OCI-LY3 (cell line): Measurements from ENCODE around the gene GLCE.
"Not testable (repeated sequence)": the region's sequence is repeated elsewhere in the genome, so short reads cannot be mapped to it uniquely, and the experiment has no call there.

Experiments
- H2AFZ ChIP-seq: fragments of 200-600, 300-600 bp; shearing (Covaris generic); 2 replicates; pipeline ENCODE4 v1.6.0; 2014; ENCODE audit warnings: antibody characterized with exemption, low read depth, low read length
- H3K27ac ChIP-seq: fragments of 200-600, 300-600 bp; sonication (generic); 2 replicates; pipeline ENCODE4 v1.5.1; 2014; ENCODE audit warnings: mild to moderate bottlenecking, low read length, moderate library complexity, mixed read lengths
- H3K27me3 ChIP-seq: fragments of 200-600, 300-600 bp; sonication (generic); 2 replicates; pipeline ENCODE4 v1.6.1; 2014; ENCODE audit warnings: low read depth, low read length, mixed read lengths
- H3K36me3 ChIP-seq: fragments of 200-600, 300-600 bp; sonication (generic); replicated peaks from 2 replicates; pipeline ENCODE3; 2014; ENCODE audit warnings: low read depth, low read length, mixed read lengths
- H3K4me1 ChIP-seq: fragments of 300-600, 200-600 bp; sonication (generic); 2 replicates; pipeline ENCODE4 v1.6.1; 2014; ENCODE audit warnings: low read length, mixed read lengths
- H3K4me2 ChIP-seq: fragments of 200-600, 300-600 bp; sonication (generic); 2 replicates; pipeline ENCODE4 v1.6.1; 2014; ENCODE audit warnings: low read length, mixed read lengths
- H3K4me3 ChIP-seq: fragments of 300-600, 200-600 bp; sonication (generic); 2 replicates; pipeline ENCODE4 v1.5.1; 2014; ENCODE audit warnings: antibody characterized with exemption, mild to moderate bottlenecking, low read length, moderate library complexity
- H3K79me2 ChIP-seq: fragments of 300-600, 200-600 bp; shearing (Covaris generic); 2 replicates; pipeline ENCODE4 v1.6.1; 2014; ENCODE audit warnings: mild to moderate bottlenecking, low read length, mixed read lengths
- H3K9ac ChIP-seq: fragments of 300-600, 200-600 bp; shearing (Covaris generic); 2 replicates; pipeline ENCODE4 v1.6.0; 2014; ENCODE audit warnings: mild to moderate bottlenecking, low read length, moderate library complexity
- H3K9me3 ChIP-seq: fragments of 200-600, 300-600 bp; shearing (Covaris generic); 2 replicates; pipeline ENCODE4 v1.6.1; 2014; ENCODE audit warnings: low read length, mixed read lengths; ENCODE audit not compliant: insufficient read depth
- H4K20me1 ChIP-seq: fragments of 200-600, 300-600 bp; sonication (generic); 2 replicates; pipeline ENCODE4 v1.6.1; 2016; ENCODE audit warnings: low read length, mixed read lengths; ENCODE audit not compliant: insufficient read depth
- EZH2phosphoT487 ChIP-seq: fragments of 200-600 bp; shearing (Covaris generic); IDR thresholded peaks from 2 replicates; pipeline ENCODE4 v1.6.1; 2018; ENCODE audit warnings: antibody characterized with exemption, mixed run types, low read depth
- TF ChIP-seq, protein P1 (sequence below): fragments of 200-600, 300-600 bp; sonication (generic); IDR thresholded peaks from 2 replicates; pipeline ENCODE4 v1.5.1; 2014; ENCODE audit warnings: antibody characterized with exemption, low read length, low read depth

The GLCE gene

DNA sequence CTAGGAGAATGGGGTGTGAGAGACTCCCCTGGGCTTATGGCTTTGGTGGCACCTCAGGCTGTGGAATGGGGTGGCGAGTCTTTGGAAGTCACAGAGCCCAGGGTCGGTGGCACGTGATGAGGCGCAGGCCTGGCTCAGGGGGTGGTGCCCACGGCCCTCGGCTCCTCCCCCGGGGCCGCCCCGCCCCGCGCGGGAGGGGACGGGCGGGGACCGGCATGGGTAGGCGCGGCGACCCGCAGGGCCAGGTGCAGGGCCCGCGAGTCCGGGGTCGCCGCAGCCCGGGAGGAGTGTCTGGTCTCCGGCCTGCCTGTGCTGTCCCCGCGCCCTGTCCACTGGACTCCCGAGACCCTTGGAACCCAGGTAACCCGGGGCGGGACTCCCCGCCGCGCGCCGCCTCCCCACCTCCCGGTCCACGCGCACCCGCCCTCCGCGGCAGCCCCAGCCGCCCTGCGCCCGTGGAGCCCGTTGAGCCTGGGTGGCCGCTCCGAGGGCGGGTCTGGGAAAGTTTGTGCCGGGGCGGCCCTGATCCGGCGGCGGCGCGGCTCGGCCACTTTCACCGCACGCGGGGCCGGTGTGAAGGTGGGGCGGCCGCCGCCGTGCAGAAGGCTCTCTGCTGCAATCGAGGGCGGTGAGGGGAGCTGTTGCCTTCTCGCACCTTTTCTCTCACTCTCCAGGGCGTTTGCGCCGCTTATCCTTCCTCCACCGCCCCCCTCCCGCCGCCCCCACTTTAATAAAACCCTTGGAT lies 138.4 kb downstream of the GLCE start, which contains the start of gene PAQR5:
PAQR5 (plus strand) TSS at position 216 of the 745 bp plus-strand sequence. CDS start 61,169 bp downstream, outside the sequence.
- H3K4me1 ChIP-seq, result no peaks in the 10 kb centered on the region
- no peaks in the 10 kb centered on the region for H3K79me2 ChIP-seq
- H3K4me2 ChIP-seq, result no peak within 1 kb of the TSS
- no peak within 1 kb of the TSS for H3K4me3 ChIP-seq
- H3K27me3 ChIP-seq, result peaks cover 17% of the 10 kb centered on the region; the same call in 1 of the 2 replicates
- no peak within 1 kb of the TSS for H2AFZ ChIP-seq
- H3K36me3 ChIP-seq, result no peaks in the 10 kb centered on the region
- no peaks in the 10 kb centered on the region for H3K9me3 ChIP-seq
- TF ChIP-seq EZH2phosphoT487, result no peak
- TF ChIP-seq, protein P1, sequence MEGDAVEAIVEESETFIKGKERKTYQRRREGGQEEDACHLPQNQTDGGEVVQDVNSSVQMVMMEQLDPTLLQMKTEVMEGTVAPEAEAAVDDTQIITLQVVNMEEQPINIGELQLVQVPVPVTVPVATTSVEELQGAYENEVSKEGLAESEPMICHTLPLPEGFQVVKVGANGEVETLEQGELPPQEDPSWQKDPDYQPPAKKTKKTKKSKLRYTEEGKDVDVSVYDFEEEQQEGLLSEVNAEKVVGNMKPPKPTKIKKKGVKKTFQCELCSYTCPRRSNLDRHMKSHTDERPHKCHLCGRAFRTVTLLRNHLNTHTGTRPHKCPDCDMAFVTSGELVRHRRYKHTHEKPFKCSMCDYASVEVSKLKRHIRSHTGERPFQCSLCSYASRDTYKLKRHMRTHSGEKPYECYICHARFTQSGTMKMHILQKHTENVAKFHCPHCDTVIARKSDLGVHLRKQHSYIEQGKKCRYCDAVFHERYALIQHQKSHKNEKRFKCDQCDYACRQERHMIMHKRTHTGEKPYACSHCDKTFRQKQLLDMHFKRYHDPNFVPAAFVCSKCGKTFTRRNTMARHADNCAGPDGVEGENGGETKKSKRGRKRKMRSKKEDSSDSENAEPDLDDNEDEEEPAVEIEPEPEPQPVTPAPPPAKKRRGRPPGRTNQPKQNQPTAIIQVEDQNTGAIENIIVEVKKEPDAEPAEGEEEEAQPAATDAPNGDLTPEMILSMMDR, result no peak
- no peaks in the 10 kb centered on the region for H4K20me1 ChIP-seq
- no peak within 1 kb of the TSS for H3K9ac ChIP-seq
- H3K27ac ChIP-seq, result no peak within 1 kb of the TSS

DNA sequence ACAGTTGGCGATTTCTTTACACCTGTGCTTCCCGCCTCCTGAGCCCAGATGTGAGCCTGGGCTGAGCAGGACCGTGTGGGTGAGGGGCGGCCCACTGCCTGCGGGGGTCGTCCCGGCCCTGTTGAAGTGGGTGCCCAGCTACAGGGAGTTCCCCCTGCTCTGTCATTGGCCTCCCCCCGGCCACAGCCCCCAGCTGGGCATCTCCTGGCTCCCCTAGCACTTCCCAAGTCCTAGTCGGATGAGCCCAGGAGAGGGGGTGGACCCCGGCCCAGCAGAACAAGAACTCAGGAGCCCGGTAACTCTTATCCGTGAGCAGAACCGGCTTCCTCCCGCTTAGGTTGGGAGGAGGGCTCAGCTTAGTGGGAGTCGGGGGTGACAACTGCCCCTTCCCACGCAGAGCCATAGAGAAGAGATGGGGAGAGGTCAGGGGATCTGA lies 139.0 kb downstream of the GLCE start:
- H3K27me3 ChIP-seq, result peaks cover 17% of the 10 kb centered on the region; the same call in 1 of the 2 replicates
- H3K9ac ChIP-seq, result no peak overlapping the region

GRCh38 chr15:69299943-69300588 lies 139.6 kb downstream of the GLCE start:
- Histone ChIP-seq H2AFZ (no peak overlapping the region), H3K4me1 (no peaks in the 10 kb centered on the region), H3K36me3 (no peaks in the 10 kb centered on the region), H3K4me2 (no peak overlapping the region), H3K9ac (no peak overlapping the region), H3K27ac (no peak overlapping the region), H3K4me3 (no peak overlapping the region), H3K79me2 (no peaks in the 10 kb centered on the region), H3K27me3 (peaks cover 12% of the 10 kb centered on the region; the same call in 1 of the 2 replicates), H3K9me3 (no peaks in the 10 kb centered on the region), H4K20me1 (no peaks in the 10 kb centered on the region)
- TF ChIP-seq, protein P1, result no peak
- TF ChIP-seq EZH2phosphoT487, result no peak

More for the DNA sequence above, 139.0 kb downstream of the GLCE start:
- Histone ChIP-seq H4K20me1 (no peaks in the 10 kb centered on the region), H3K36me3 (no peaks in the 10 kb centered on the region), H3K79me2 (no peaks in the 10 kb centered on the region), H3K9me3 (no peaks in the 10 kb centered on the region), H3K27ac (no peak overlapping the region), H3K4me2 (no peak overlapping the region), H3K4me1 (no peaks in the 10 kb centered on the region), H3K4me3 (no peak overlapping the region), H2AFZ (no peak overlapping the region)
- TF ChIP-seq, protein P1, result no peak
- TF ChIP-seq EZH2phosphoT487, result no peak

GRCh38 chr15:69301101-69301500 lies 140.7 kb downstream of the GLCE start:
- not testable (repeated sequence) for H3K4me2 ChIP-seq, H3K27me3 ChIP-seq, H4K20me1 ChIP-seq, H3K4me3 ChIP-seq, H3K36me3 ChIP-seq, H3K9ac ChIP-seq, H3K79me2 ChIP-seq, H3K9me3 ChIP-seq, H3K27ac ChIP-seq, H3K4me1 ChIP-seq, H2AFZ ChIP-seq

GRCh38 chr15:69302087-69302486 lies 141.7 kb downstream of the GLCE start:
- not testable (repeated sequence) for H3K9me3 ChIP-seq, H3K4me2 ChIP-seq, H3K4me3 ChIP-seq, H3K36me3 ChIP-seq, H3K4me1 ChIP-seq, H3K79me2 ChIP-seq, H3K27me3 ChIP-seq, H3K9ac ChIP-seq, H3K27ac ChIP-seq, H4K20me1 ChIP-seq, H2AFZ ChIP-seq
